ENCODE measurements around the gene NPAS3. TPM values are rescaled to one million over a fixed set of nuclear protein-coding genes. Genes with fewer than 3 reads are reported as not detected.

The NPAS3 gene
- 10 to 100 TPM in 3 of 4 donors, 1 to 10 TPM in 1; 8.5 to 11.0 (median 10.7) TPM for polyA plus RNA-seq (ENCODE audit: insufficient read length in 4 of 4)

- DNase-seq (ENCODE audit: low read depth in 4 of 4, low spot score in 3 of 4): no peak
These were observed at the start of gene NPAS3 for GRCh38 chr14:32938719-32939253. Gene NPAS3, plus strand, starts transcription at chr14:32938879.

- peak; percentile 21 to 31 (median 24) for DNase-seq (ENCODE audit: low read depth in 4 of 4, low spot score in 3 of 4)
These were observed 41.5 kb upstream of the NPAS3 start for GRCh38 chr14:32896979-32897697.

- DNase-seq (ENCODE audit: low read depth in 4 of 4, low spot score in 3 of 4): no peak
These were observed 41.0 kb upstream of the NPAS3 start for GRCh38 chr14:32897698-32898064.

- DNase-seq (ENCODE audit: low read depth in 4 of 4, low spot score in 3 of 4): no peak
These were observed 39.8 kb upstream of the NPAS3 start for GRCh38 chr14:32898876-32899275.

- no peak for DNase-seq (ENCODE audit: low read depth in 4 of 4, low spot score in 3 of 4)
These were observed 38.1 kb upstream of the NPAS3 start for GRCh38 chr14:32900547-32900946.

- DNase-seq (ENCODE audit: low read depth in 4 of 4, low spot score in 3 of 4): no peak
These were observed 33.7 kb upstream of the NPAS3 start for GRCh38 chr14:32905013-32905412.

- DNase-seq (ENCODE audit: low read depth in 4 of 4, low spot score in 3 of 4): no peak
These were observed 32.0 kb upstream of the NPAS3 start for GRCh38 chr14:32906672-32907071.

- DNase-seq (ENCODE audit: low read depth in 4 of 4, low spot score in 3 of 4): no peak
These were observed 30.2 kb upstream of the NPAS3 start for GRCh38 chr14:32908196-32909084.

- no peak for DNase-seq (ENCODE audit: low read depth in 4 of 4, low spot score in 3 of 4)
These were observed 25.0 kb upstream of the NPAS3 start for GRCh38 chr14:32913725-32914124.

GRCh38 chr14:32914391-32914790 lies 24.3 kb upstream of the NPAS3 start:
- DNase-seq (ENCODE audit: low read depth in 4 of 4, low spot score in 3 of 4): no peak

- DNase-seq (ENCODE audit: low read depth in 4 of 4, low spot score in 3 of 4): no peak
These were observed 17.9 kb upstream of the NPAS3 start for GRCh38 chr14:32920696-32921276.

- DNase-seq (ENCODE audit: low read depth in 4 of 4, low spot score in 3 of 4): no peak
These were observed 13.2 kb upstream of the NPAS3 start for GRCh38 chr14:32925439-32925838.

GRCh38 chr14:32932302-32932913 lies 6.3 kb upstream of the NPAS3 start:
- no peak for DNase-seq (ENCODE audit: low read depth in 4 of 4, low spot score in 3 of 4)

GRCh38 chr14:32932914-32933628 lies 5.6 kb upstream of the NPAS3 start:
- DNase-seq (ENCODE audit: low read depth in 4 of 4, low spot score in 3 of 4): no peak

GRCh38 chr14:32933629-32934072 lies 5.0 kb upstream of the NPAS3 start:
- DNase-seq (ENCODE audit: low read depth in 4 of 4, low spot score in 3 of 4): no peak

GRCh38 chr14:32934073-32934880 lies 4.4 kb upstream of the NPAS3 start:
- DNase-seq (ENCODE audit: low read depth in 4 of 4, low spot score in 3 of 4): no peak

GRCh38 chr14:32934881-32935633 lies 3.6 kb upstream of the NPAS3 start:
- DNase-seq (ENCODE audit: low read depth in 4 of 4, low spot score in 3 of 4): no peak
